ENCODE measurements around the gene ACAD10. TPM values are rescaled to one million over a fixed set of nuclear protein-coding genes. Genes with fewer than 3 reads are reported as not detected.

ACAD10 gene
- total and polyA plus RNA-seq, 2 of the 13 experiments (the other 11 are each of a cell fraction or from before 2014, with no cell fraction given) = 15.2 to 16.3 TPM

DNA sequence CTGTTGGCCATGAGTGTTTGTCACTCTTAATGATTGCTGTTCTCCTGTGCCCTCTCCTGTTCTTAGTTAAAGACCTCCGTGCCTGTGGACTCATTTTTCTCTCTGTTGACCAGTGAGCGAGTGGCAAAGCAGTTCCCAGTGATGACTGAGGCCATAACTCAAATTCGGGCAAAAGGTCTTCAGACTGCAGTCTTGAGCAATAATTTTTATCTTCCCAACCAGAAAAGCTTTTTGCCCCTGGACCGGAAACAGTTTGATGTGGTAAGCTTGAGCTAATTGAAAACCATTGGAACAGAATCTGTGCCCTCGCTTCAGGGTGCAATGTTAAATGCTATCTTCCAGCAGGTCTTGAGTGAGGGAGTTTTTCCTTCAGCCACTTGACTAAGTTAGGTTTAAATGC, 19.8 kb downstream of the ACAD10 start:
- ATAC-seq (no peak), FAIRE-seq (no peak), DNase-seq (ENCODE audit: low spot score) (no peak)
- Histone ChIP-seq H3K36me3 (replicated peaks in 1 of 2; ENCODE audit: control insufficient read depth in 1 of 2, insufficient read depth in 2 of 2, low read length in 2 of 2) (peaks cover 10 to 51% of the 10 kb centered on the region in 2 experiments; a peak in 4 of 5 replicates), H3K9ac (ENCODE audit: insufficient read depth, low read depth, low read length) (no peak overlapping the region), H2AFZ (ENCODE audit: low read length) (no peak overlapping the region), H3K27me3 (ENCODE audit: control insufficient read depth in 1 of 2, insufficient read depth in 2 of 2, low read length in 2 of 2) (no peaks in the 10 kb centered on the region), H4K20me1 (ENCODE audit: insufficient read depth, low read length) (no peaks in the 10 kb centered on the region), H3K79me2 (ENCODE audit: insufficient read depth, low read length) (no peaks in the 10 kb centered on the region), H3K4me1 (ENCODE audit: insufficient read depth, low read length) (no peaks in the 10 kb centered on the region), H3K4me2 (ENCODE audit: low read depth, low read length) (no peak overlapping the region), H3K27ac (ENCODE audit: extremely low read length, insufficient read depth, low read length) (no peak overlapping the region), H3K4me3 (replicated peaks in 1 of 3; ENCODE audit: insufficient read depth in 1 of 3, low read depth in 2 of 3, low read length in 3 of 3) (no peak overlapping the region), H3K9me3 (ENCODE audit: low read length) (no peaks in the 10 kb centered on the region)
- 87% methylated on average over 5 of the region's 5 CpGs for WGBS (ENCODE audit: low lambda C conversion rate)
- intact Hi-C loops (cut with micrococcal nuclease; ENCODE audit: unreplicated experiment) (no loop called here), in situ Hi-C loops (cut with HindIII; ENCODE audit: extremely low pct_ligation_motif_present, low pct_unique_long_range_greater_than_20kb) (no loop called here)
- no TSS peak for BruUV-seq (replicated peaks)
- ChIA-PET CTCF (ENCODE audit: low intra/inter-chr PET ratio, low total read pairs) (no interaction called here), POLR2A (no interaction called here)
- TF ChIP-seq PRMT3 (CRISPR knock-in tag; IDR thresholded peaks at IDR 0.05; ENCODE audit: borderline replicate concordance, low read depth) (no peak), EZH2 (conservative IDR thresholded peaks at IDR 0.05; ENCODE audit: low read depth, low read length) (no peak), RAD21 (CRISPR knock-in tag; IDR thresholded peaks at IDR 0.05) (no peak), ZMYM2 (CRISPR knock-in tag; IDR thresholded peaks at IDR 0.05) (no peak), FOXK2 (IDR thresholded peaks at IDR 0.05) (no peak), BORCS8-MEF2B (CRISPR knock-in tag; IDR thresholded peaks at IDR 0.05) (no peak), NFE2L1 (CRISPR knock-in tag; IDR thresholded peaks at IDR 0.05; ENCODE audit: borderline replicate concordance) (no peak), ZNF460 (CRISPR knock-in tag; IDR thresholded peaks at IDR 0.05; ENCODE audit: borderline replicate concordance) (no peak)
- TF ChIP-seq, protein P1, sequence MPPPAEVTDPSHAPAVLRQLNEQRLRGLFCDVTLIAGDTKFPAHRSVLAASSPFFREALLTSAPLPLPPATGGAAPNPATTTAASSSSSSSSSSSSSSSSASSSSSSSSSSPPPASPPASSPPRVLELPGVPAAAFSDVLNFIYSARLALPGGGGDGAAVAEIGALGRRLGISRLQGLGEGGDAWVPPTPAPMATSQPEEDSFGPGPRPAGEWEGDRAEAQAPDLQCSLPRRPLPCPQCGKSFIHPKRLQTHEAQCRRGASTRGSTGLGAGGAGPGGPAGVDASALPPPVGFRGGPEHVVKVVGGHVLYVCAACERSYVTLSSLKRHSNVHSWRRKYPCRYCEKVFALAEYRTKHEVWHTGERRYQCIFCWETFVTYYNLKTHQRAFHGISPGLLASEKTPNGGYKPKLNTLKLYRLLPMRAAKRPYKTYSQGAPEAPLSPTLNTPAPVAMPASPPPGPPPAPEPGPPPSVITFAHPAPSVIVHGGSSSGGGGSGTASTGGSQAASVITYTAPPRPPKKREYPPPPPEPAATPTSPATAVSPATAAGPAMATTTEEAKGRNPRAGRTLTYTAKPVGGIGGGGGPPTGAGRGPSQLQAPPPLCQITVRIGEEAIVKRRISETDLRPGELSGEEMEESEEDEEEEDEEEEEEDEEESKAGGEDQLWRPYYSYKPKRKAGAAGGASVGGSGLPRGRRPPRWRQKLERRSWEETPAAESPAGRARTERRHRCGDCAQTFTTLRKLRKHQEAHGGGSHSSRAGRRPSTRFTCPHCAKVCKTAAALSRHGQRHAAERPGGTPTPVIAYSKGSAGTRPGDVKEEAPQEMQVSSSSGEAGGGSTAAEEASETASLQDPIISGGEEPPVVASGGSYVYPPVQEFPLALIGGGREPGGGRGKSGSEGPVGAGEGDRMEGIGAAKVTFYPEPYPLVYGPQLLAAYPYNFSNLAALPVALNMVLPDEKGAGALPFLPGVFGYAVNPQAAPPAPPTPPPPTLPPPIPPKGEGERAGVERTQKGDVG (CRISPR knock-in tag; IDR thresholded peaks at IDR 0.05; ENCODE audit: borderline replicate concordance) = no peak
- TF ChIP-seq, protein P2, sequence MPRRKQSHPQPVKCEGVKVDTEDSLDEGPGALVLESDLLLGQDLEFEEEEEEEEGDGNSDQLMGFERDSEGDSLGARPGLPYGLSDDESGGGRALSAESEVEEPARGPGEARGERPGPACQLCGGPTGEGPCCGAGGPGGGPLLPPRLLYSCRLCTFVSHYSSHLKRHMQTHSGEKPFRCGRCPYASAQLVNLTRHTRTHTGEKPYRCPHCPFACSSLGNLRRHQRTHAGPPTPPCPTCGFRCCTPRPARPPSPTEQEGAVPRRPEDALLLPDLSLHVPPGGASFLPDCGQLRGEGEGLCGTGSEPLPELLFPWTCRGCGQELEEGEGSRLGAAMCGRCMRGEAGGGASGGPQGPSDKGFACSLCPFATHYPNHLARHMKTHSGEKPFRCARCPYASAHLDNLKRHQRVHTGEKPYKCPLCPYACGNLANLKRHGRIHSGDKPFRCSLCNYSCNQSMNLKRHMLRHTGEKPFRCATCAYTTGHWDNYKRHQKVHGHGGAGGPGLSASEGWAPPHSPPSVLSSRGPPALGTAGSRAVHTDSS (CRISPR knock-in tag; conservative IDR thresholded peaks at IDR 0.05) = no peak
- TF ChIP-seq, protein P3, sequence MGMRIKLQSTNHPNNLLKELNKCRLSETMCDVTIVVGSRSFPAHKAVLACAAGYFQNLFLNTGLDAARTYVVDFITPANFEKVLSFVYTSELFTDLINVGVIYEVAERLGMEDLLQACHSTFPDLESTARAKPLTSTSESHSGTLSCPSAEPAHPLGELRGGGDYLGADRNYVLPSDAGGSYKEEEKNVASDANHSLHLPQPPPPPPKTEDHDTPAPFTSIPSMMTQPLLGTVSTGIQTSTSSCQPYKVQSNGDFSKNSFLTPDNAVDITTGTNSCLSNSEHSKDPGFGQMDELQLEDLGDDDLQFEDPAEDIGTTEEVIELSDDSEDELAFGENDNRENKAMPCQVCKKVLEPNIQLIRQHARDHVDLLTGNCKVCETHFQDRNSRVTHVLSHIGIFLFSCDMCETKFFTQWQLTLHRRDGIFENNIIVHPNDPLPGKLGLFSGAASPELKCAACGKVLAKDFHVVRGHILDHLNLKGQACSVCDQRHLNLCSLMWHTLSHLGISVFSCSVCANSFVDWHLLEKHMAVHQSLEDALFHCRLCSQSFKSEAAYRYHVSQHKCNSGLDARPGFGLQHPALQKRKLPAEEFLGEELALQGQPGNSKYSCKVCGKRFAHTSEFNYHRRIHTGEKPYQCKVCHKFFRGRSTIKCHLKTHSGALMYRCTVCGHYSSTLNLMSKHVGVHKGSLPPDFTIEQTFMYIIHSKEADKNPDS (CRISPR knock-in tag; IDR thresholded peaks at IDR 0.05) = no peak
- TF ChIP-seq, protein P4, sequence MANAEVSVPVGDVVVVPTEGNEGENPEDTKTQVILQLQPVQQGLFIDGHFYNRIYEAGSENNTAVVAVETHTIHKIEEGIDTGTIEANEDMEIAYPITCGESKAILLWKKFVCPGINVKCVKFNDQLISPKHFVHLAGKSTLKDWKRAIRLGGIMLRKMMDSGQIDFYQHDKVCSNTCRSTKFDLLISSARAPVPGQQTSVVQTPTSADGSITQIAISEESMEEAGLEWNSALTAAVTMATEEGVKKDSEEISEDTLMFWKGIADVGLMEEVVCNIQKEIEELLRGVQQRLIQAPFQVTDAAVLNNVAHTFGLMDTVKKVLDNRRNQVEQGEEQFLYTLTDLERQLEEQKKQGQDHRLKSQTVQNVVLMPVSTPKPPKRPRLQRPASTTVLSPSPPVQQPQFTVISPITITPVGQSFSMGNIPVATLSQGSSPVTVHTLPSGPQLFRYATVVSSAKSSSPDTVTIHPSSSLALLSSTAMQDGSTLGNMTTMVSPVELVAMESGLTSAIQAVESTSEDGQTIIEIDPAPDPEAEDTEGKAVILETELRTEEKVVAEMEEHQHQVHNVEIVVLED (CRISPR knock-in tag; IDR thresholded peaks at IDR 0.05; ENCODE audit: borderline replicate concordance) = no peak
- TF ChIP-seq, protein P5, sequence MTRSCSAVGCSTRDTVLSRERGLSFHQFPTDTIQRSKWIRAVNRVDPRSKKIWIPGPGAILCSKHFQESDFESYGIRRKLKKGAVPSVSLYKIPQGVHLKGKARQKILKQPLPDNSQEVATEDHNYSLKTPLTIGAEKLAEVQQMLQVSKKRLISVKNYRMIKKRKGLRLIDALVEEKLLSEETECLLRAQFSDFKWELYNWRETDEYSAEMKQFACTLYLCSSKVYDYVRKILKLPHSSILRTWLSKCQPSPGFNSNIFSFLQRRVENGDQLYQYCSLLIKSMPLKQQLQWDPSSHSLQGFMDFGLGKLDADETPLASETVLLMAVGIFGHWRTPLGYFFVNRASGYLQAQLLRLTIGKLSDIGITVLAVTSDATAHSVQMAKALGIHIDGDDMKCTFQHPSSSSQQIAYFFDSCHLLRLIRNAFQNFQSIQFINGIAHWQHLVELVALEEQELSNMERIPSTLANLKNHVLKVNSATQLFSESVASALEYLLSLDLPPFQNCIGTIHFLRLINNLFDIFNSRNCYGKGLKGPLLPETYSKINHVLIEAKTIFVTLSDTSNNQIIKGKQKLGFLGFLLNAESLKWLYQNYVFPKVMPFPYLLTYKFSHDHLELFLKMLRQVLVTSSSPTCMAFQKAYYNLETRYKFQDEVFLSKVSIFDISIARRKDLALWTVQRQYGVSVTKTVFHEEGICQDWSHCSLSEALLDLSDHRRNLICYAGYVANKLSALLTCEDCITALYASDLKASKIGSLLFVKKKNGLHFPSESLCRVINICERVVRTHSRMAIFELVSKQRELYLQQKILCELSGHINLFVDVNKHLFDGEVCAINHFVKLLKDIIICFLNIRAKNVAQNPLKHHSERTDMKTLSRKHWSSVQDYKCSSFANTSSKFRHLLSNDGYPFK (CRISPR knock-in tag; IDR thresholded peaks at IDR 0.05; ENCODE audit: borderline replicate concordance) = no peak

All from HepG2 (cell line).